Activated CD8-positive, alpha-beta memory T cell treated with anti-CD3 and anti-CD28 coated beads, Interleukin-2, amount 50 U/mL, for 1 hour (primary cell): Measurements from ENCODE around the gene DHX40.
"Not testable (repeated sequence)": the region's sequence is repeated elsewhere in the genome, so short reads cannot be mapped to it uniquely, and the experiment has no call there.

Experiments
- DNase-seq: peaks from one replicate; pipeline ENCODE4 v3.0.0-alpha.2; 2020; ENCODE audit errors: extremely low read depth

The DHX40 gene

DNA sequence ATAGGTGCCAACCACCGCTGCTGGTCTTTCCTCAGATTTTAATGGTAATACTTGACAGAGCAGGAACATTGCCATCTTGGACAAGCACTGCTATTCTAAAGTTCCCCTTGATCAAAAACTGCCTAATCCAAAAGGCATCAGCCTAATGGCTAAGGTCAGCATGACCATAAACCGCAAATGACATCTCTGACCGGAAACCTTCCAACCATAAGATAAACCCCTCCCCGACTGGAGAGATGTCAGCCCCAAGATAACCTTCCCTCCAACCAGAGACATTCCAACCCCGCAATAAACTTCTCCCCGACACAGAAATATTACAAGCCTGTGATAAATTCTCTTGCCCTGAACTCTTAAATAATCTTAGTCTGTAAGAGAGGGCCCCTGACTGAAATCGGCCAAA lies 7.4 kb upstream of the DHX40 start:
- no peak for DNase-seq

DNA sequence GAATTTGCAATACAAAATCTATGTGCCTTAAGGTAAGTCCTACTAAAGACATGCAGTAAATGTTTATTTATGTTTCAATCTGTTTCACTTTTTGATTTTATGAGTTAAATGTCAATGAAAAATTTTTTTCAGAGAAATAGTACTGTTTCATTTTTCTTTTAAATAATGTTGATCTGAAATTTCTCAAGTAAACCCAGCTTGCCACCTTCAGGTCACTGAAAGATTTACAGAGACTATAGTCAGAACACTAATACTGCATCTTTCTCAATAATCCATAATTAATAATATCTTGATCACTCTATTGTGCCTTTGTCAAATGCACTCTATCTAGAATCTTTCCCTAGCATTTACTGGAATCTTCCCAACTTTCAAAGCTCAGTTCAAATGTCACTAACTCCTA lies 6.5 kb upstream of the DHX40 start:
- no peak for DNase-seq

DNA sequence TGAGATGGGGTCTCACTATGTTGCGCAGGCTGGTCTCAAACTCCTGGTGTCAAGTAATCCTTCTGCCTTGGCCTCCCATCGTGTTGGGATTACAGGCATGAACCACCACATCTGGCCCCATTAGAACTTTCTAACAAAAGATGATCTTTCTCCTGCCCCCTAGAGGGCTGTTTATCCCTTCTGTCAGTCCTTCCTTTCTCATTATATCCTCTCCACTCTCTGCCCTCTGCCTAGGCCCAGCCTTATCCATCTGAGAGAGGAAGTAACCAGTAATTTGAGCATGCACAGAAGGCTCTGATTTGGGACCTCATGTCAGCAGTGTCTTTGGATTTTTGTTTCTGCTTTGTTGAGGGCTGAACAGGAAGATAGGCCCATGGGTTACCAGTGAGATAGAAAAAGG lies 4.4 kb upstream of the DHX40 start:
- no peak for DNase-seq

DNA sequence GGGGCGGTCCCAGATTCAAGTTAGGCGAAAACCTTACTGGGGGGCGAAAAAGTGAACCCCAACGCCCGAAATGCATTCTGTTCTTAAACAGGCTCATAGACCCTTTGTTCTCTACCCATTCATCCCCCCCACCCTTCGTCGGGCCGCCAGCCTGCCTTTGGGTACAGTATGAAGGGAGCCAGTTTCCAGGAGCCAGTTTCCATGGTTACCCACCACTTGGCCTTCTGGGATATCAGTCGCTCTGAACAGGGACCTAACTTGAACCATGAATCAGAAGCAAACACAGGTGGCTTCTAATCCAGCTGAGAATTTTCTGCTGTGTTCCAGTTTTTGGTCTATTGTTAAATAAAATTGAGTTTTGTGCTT lies 532 bp downstream of the DHX40 start:
- DNase-seq: peak; percentile 13

DNA sequence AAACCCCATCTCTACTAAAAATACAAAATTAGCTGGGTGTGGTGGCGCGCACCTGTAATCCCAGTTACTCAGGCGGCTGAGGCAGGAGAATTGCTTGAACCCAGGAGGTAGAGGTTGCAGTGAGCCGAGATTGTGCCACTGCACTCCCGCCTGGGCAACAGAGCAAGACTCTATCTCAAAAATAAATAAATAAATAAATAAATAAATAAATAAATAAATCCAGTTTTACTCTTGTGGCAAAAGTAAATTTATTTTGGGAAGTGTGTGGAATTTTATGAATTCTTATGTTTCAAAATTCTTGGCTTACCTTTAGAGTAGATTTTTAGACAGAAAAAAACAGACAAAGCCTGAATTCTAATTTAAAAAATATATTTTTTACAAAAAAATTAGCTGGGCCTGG lies 3.7 kb downstream of the DHX40 start:
- not testable (repeated sequence) for DNase-seq

DNA sequence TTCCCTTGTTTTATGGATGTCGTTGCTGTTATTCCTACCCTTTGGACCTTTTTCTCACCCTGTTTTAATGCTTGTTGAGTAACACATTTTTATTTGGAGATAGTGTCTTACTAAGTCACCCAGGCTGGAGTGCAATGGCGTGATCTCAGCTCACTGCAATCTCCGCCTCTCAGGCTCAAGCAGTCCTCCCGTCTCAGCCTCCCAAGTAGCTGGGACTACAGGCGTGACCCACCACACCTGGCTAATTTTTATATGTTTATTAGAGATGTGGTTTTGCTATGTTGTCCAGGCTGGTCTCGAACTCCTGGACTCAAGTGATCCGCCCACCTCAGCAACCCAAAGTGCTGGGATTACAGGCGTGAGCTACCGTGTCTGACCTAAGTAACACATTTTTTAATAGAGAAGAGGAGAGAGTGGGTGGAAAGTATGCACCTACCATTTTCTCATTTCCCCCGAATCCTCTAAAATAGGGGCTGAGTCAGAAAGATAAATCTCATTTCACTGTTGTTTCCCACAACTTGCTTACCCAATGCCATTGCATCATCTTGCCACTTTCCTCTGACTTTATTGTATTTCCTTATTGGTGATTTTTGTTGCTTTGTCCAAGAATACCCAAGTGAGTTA lies 7.0 kb downstream of the DHX40 start:
- DNase-seq: no peak

DNA sequence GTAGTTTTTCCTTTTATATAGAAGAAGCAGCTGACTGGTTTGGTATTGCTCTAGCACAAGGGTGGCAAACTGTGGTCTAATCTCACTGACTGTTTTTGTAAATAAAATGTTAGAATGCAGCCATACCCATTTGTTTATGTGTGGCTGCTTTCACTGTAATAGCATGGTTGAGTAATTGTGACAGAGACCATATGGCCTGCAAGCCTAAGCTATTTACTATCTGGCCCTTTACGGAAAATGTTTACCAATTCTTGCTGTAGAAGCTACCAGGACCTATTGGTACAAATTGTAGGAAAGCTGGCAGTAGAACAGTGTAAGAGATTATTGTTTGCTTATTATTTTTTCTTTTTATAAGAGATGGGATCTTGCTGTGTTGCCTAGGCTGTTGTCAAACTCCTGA lies 18.8 kb downstream of the DHX40 start:
- DNase-seq: not testable (repeated sequence)

DNA sequence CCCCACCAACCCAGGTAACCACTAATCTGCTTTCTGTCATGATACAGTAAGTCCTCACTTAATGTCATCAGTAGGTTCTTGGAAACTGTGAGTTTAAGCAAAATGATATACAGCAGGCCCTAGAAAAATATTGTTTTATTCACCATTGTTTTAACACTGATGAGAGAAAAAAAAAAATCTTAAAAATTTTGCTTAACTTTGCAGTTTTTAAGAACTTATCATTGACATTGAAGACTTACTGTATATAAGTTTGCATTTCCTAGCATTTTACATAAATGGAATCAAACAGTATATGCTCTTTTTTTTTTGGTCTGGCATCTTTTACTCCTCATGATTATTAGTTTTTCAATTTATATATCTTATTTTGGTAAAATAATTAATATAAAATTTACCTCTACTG lies 34.8 kb downstream of the DHX40 start:
- DNase-seq: no peak

DNA sequence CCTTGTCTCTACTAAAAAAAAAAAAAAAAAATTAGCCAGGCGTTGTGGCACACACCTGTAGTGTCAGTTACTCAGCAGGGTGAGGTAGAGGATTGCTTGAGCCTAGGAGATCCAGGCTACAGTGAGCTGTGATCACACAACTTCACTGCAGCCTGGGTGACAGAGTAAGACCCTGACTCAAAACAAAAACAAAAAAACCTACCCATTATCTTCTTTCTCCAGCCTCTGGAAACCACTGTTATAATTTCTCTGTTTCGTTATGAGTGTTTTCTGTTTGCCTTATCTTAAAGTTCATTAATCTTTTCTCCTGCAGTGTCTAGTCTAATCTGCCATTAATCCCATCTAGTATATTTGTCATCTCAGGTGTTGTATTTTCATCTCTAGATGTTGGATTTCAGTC lies 35.7 kb downstream of the DHX40 start:
- no peak for DNase-seq

DNA sequence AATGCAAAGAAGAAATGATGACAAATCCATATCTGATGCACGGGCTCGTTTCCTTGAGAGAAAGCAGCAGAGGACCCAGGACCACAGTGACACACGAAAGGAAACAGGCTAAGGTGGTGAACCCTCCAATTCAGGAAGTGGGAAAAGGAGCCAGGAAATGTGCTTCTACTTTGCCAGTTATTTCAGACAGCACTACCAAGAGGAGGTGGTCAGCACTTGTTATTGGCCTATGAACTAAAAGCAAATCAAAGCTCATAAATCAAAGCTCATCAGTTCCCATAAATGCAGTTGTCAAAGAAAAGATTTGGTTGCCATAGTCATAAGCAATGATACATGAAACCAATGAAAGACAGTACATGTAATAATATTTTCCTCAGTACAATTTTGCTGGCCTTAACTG lies 41.7 kb downstream of the DHX40 start:
- DNase-seq: no peak

DNA sequence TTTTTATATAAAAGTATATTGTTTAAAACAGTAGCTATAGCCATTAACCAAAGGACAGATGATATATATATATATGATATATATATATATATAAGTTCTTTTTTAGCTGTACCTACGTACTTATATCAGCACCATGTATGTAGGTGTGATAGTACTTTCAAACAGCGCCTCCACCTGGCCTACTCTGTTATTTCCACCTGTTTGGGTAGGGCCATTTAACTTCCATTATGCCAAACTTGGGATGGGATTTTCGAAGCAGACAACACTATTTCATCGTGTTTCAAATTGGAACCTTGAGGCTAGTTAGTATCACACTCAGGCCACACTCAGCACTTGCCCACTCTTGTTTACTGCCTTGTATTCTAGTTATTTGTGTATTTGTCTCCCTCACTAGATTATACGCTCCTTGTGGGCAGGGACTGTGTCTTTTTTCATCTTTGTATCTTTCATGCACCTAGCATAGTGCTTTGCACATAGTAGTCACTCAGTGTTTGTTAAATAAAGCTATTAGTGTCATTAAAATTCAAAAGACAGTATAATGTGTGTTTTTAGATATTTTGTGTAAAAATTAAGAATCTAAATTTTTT lies 42.5 kb downstream of the DHX40 start:
- no peak for DNase-seq

DNA sequence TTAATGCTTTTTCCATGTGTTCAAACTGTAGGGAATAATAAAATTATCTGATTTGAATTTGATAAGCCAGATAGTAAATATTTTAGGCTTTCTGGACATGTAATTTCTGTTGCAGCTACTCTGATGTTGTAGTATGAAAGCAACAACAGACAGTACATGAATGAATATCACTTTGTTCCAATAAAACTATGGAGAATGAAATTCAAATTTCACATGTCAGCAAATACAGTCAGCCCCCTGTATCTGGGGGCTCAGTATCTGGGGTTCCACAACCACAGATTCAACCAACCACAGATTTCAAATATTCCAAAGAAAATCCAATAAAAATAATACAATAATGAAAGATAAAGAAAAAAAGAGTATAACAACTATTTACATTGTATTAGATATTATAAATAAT lies 46.1 kb downstream of the DHX40 start:
- DNase-seq: no peak

DNA sequence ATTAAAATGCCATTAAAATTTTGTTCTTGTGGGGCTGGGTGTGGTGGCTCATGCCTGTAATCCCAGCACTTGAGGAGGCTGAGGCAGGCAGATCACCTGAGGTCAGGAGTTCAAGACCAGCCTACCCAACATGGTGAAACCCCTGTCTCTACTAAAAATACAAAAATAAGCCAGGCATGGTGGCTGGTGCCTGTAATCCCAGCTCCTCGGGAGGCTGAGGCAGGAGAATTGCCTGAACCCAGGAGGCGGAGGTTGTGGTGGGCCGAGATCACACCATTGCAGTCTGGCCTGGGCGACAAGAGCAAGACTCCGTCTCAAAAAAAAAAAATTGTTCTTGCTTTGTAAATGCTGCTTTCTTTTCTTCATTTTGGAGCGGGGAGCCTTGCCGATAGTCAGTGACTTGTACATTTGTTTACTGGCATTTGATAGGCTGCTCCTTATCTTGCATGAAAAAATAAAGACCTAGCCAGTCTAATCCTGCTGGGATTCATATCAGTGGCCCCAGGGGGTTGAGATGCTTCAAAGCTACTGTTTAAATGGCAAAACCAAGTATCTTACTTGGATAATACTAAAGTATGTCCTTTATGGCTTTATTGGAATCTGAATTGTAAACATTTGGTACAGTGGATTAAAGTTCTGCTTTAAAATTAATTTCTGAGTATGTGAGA lies 51.0 kb downstream of the DHX40 start:
- no peak for DNase-seq

DNA sequence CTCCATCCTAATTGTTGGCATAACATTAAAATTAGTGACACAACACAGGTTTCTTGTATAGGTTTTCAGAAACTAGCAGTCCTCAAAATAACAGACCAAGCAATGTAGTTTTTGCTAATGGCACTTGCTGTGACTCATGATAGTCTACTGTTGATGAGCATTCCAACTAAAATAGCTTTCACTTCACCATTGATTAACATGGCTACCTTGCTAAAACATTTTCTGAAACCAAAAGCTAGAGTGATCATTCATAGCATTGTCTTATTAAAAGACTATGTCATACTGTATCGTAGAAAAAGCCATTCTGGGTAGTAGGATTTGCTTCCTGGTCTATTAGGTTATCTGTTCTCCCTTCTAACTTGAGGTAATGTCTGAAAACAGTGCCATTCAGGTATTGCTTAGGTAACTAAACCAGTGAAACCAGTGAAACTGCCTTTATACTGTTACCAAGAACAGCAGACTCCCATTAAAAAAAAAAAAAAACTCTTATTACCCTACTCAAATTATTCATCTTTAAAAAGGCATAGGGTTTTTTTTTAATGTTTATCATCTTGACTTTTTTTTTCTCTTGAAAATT lies 51.8 kb downstream of the DHX40 start:
- no peak for DNase-seq

DNA sequence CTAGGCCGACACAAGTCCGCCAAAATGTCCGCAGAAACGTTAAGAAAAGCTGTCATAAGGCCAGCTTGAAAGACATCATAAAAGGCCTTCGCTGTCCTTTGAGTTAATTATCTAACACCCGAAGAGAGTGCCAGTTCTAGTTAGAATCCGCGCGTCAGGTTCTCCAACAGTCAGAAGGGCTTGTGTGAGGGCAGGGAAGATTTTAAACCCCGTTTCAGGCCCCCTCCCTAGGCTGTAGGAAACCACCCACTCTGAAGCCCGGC lies 53.6 kb downstream of the DHX40 start:
- no peak for DNase-seq

DNA sequence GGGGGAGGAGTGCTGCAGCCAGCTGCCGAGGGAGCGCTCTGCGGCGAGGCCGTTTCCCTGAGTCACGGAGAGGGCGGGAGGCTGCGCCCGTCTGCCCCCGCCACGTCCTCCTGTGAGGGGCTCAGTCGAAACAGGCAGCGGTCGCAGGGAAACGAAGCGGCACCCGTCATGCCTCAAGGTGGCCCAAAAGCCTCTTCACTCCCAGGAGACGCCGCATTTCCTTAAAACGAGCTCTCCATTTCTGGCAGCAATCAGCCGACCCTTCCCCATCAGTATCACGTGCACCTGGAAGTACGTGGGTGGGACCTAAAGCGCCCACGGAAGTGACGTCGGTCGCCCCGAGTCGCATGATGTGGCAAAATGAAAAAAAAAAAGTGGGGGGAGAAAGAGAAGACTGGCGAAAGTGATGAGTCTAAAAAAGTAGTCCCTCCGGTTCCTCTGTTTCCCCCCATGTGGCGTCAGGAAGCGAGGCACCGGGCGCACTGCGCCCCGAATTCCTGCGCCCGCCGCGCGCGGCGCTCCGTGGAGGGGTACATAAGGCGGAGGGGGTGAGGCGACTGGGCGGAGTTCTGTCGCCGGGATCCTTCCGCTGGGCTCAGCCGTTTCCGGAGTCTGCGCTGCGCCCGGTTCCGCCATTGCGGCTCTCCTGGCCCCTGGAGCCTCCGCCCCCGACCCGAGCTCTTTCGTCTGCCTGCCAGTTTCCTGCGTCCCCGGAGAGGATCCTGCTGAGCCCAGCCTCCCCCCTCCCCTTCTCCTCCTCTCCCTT lies 54.1 kb downstream of the DHX40 start, which contains the start of gene CLTC:
CLTC (plus strand) TSS at position 598 of the 766 bp plus-strand sequence. CDS start 237 bp downstream, outside the sequence.
- DNase-seq: peak; percentile 78

DNA sequence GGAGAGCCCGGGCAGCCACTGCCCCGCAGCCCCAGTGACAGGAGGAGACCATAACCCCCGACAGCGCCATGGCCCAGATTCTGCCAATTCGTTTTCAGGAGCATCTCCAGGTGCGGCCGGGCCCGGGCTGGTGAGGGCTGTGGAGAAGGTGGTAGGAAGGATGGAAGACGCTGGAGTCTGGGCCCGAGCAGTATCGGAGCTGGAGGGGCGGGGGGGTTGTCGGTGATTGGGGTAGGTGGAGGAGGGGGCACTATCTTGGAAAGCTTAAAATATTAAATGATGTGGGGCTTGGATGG lies 54.6 kb downstream of the DHX40 start:
- DNase-seq: no peak

DNA sequence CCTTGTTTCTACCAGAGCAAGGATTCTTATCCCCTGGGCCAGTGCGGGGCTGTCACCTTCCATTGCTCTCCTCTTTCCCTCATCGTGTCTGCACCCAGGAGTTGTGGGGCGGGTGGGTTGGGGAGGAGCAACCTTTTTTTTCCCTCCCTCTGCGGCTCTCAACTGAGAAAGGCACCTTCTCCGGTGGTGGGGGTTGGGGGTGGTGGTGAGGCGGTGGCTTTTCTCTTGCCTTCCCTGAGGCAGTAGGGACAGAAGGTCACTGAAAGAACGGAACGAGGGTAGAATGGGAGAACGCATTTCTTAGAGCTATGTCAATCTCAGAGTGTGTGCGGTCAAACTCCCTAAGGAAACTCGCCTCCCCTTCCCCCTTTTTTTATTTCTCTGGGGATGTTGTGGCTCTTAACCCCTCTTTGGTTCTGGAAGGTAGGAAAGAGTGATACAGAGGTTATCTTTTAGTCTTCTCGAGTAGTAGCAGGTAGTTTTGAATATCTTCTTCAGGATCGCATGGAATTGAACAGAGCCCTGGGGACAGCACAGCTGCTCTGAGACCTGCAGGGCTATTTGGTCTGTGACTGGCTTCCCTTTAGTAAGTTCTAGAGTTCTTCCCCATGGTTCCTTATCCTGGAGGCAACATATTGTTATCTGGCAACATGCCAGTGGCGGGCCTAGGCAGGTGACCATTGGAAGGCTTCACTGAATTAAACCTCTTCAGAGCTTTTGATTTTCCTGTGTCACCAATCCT lies 55.3 kb downstream of the DHX40 start:
- DNase-seq: no peak

DNA sequence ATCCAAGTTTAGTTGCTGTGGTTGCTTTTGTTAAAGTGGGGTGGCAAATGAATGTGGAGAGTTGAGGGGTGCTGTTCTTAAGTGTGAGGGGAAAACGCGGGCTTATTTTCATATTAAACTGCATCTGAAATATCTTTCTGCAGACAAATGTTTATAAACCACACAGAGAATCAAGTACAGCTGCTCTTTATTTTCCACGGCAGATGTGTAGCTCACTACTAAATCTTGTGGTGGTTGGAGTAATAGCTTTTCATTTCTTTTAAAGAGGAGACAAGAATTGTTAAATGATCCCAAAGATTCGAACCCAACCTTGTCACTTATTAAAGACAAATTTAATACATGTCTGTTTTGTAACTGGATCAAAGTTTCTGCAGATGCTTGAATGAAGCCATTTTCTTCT lies 56.4 kb downstream of the DHX40 start:
- DNase-seq: no peak

DNA sequence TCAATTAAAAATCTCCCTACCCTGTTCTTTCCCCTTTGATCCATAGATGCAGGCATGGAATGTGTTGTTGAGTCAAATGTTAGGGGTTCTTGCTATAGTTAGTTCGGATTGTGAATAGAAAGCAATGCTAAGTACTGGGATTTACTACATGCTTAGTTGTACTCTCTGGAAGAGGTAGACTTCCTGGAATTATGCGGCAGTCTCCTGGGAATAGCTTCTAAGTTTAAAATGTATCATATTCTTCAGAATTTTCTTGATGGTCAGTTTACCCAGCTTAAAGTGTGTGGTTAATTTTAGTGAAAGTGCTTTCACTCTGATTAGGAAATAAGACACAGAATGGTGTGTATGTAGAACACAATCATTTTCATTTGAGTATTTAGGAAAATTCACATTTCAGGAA lies 57.7 kb downstream of the DHX40 start:
- no peak for DNase-seq

DNA sequence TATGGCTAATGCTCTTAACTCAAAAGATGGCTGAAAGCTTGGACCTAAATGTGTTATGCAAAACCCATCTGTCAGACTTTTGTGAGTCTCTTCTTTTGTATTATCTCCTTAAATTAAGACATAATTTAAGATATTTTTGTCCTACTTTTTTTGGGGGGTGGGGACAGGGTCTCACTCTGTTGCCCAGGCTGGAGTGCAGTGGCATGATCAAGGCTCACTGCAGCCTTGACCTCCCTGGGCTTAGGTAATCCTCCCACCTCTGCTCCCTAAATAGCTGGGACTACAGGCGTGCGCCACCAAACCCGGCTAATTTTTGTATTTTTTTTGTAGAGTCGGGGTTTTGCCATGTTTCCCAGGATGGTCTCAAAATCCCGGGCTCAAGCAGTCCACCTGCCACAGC lies 61.3 kb downstream of the DHX40 start:
- DNase-seq: no peak

DNA sequence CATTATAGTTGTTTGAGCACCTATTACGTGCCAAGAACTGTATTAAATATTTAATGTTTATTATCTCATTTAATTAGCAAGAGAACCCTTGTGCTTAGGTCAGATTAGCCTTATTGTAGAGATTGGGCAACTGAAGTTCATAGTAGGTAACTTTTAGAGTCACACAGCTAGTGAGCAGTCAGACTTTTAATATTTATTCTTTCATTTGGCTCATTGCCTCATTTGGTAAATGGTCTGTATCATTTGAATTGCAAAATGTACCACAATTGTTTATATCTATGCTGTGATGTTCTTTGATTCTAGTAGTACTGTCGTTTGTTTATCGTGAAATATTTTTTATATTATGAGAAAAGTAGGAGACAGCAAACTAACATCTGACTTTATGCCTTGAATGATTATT lies 61.9 kb downstream of the DHX40 start:
- no peak for DNase-seq
